Middle frontal gyrus (tissue), 1 donor: ENCODE measurements around the gene USHBP1.

Experiments
- DNase-seq: peaks from one replicate; pipeline ENCODE4 v3.0.0-alpha.2; 2015; ENCODE audit warnings: low spot score; ENCODE audit errors: extremely low spot score

Gene USHBP1, protein sequence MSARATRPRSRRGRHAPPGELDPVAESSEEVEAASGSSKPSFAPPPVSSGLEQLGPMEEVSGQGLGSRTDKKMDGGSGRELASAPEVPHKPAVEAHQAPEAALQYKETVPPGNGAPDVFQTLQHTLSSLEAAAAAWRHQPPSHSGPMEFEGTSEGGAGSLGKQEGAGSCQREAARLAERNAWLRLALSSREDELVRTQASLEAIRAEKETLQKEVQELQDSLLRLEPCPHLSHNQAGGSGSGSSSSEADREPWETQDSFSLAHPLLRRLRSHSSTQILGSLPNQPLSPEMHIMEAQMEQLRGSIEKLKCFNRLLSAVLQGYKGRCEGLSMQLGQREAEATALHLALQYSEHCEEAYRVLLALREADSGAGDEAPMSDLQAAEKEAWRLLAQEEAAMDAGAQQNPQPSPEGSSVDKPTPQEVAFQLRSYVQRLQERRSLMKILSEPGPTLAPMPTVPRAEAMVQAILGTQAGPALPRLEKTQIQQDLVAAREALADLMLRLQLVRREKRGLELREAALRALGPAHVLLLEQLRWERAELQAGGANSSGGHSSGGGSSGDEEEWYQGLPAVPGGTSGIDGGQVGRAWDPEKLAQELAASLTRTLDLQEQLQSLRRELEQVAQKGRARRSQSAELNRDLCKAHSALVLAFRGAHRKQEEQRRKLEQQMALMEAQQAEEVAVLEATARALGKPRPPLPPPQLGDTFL

DNA sequence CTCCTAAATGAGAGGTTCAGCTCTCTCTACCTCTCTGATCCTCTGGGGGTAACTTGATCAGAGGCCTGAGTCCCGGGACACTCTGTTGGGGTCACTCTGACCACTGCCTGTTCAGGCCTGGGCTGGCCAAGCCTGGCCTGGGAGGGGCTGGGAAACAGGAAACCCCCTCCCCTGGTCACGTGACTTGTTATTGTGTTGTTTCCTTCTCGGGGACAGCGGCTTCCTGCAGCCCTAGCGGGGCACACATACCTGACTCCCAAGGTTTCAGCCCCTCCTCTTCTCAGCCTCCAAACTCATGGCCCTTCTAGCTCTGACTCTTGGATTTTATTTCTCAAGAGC, at the start of gene USHBP1:
Gene USHBP1 (minus strand): TSS at position 105 of the 339 bp plus-strand sequence. CDS start 446 bp downstream, outside the sequence.
- no peak for DNase-seq

DNA sequence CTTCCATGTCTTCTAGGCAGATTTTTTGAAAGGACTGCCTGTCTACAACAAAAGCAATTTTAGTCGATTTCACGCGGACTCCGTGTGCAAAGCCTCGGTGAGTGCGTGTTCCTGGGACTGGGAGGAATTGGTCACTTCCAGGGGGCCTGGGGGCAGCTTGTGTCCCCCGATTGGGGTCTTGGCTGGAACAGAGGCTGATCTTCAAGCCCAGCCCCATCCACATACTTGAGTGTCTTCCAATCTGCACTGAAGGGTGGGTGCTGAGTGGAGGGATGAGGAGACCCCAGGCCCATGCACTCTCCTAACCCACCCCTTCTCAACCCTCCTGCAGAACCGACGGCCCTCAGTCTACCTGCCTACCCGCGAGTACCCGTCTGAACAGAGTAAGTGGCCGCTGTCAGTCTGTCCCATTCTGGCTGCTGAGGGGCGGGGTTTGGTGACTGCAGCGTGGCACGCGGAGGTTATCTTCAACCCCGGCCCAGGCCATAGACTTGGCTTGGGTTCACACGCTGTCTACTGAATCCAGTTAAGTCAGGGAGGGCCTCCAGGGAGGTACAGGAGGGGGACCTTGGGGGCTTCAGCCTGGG, 49.6 kb upstream of the USHBP1 start:
- no peak for DNase-seq

DNA sequence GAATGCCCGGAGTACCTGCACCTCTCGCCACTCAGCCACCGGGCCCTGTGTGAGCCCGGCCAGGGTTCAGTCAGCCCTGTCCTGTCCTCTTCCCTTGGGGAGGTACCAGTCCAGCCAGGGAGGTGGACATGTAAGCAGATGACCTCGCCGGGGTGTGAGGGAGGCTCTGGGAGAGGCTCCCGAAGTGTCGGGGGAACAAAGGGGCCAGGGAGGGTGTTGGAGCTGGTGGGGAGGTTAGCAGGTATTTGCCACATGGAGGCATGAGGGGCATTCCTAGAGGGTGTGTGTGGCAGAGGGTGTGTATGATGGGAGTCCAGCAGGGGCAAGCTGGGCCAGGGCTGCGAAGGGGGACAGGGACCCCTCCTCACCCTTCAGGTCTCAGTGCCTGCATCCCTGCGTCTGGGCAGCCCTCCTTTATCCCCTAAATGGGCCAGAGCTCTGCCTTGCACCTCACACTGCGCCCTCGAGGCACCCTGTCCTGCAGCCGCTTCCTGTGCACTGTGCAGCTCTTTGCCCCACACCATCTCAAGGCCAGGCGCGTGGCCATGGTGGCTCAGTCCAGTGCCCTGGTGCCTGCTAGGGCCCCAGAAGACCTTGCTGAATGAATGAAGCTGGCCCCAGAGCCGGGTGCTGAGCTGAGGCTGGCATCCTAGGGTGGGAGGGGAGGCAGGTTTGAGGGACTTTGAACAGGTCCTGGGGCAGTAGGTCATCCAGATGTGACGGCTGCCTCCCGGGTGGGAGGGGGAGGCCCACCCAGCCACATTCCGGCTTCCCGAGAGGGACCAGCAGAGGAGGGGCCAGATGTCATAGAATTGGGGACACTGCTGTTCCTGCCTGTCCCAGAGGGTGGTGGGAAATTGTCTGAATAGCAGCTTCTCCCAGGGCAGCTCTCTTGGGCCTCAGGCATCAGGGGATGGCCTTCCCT, 47.9 kb upstream of the USHBP1 start:
- no peak for DNase-seq

DNA sequence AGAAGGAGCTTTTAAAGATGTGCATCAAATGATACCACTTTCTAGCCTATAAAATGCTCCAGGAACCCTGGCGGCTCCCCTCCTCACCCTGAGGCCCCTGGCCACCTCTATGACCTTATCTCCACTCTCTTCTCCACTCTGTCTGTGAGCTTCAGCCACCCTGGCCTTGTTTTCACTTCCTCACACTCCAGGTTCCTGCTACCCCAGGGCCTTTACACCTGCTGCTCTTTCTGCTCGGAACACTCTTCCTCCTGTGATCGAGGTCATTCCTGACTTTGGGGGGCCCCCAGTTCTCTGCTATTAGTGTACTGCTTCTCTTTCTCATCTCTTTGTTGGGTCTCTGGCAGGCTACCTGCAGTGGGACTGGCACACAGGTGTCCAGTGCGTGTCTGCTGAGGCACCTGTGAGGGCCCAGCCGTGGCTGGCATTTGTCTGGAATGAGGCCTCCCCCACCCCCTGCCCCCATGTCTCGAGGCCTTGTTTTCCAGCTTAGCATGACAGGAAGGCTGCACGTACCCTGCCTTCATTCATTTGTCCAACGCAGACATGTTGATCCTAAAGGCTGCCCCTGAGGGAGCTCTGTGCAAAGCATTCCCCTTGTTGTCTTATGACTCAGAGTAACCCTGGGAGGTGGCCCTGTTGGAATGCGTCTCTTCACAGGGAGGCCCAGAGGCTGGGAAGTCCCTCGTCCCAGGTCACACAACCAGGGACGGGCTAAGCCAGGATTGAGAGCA, 47.1 kb upstream of the USHBP1 start:
- no peak for DNase-seq

DNA sequence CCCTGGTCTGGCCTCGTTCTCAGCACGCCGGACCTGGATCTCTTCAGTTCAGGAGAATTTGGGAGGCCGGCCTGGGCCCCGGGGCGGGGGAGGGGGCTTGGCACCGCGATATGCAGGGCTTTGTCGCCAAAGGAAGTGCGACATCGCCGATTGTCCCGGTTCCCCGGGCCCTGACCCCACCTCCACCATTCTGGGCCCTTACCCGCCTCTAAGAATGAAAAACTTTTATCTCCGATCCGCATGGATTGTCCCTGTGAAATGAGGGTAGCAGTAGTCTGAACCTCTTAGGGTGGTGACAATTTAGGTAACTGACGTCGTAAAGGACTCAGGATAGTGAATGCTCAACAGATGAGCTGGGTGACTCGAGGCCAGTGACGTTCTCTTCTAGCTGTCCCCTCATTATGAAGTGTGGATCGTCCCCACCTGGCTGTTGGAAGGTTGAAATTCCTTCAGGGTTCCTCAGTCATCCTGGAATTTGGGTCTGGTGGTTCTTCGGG, 45.5 kb upstream of the USHBP1 start:
- DNase-seq = no peak

DNA sequence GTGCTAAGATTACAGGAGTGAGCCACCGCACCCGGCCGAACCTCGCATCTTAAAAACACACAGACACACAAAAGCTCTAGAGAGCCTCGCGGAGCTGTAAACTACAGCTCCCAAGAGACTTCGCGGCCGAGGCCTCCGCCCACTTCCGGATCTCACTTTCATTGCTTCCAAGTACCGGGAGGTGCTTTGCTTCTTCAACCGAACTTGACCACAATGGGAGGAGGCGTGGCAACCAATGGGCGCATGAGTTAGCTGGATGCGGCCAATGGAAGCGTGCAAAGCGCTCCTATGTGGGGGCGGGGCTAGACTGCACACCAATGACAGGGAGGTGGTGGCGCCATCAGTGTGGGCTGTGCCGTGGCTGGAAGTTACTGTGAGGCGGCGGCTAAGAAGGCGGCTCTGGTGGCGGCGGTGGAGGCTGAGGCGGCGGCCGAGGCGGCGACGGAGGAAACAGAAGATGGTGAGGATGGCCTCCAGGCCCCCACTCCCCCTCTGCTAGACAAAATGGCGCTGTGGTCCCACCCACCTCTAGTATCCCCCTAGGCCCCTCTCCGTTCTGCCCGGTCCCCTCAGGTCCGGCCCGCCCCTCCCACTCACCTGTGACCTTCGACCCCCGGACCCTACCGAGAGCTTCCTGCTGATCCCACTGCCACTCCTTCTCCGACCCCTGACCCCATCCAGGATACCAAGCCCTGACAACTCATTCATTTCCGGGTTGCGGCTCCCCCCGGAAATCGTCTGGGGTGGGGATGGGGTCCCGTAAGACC, 44.8 kb upstream of the USHBP1 start, which contains the start of gene DDA1:
Gene DDA1 (plus strand): TSS at position 366 of the 767 bp plus-strand sequence. CDS start 92 bp downstream, at position 458.
- DNase-seq = peak; percentile 98

DNA sequence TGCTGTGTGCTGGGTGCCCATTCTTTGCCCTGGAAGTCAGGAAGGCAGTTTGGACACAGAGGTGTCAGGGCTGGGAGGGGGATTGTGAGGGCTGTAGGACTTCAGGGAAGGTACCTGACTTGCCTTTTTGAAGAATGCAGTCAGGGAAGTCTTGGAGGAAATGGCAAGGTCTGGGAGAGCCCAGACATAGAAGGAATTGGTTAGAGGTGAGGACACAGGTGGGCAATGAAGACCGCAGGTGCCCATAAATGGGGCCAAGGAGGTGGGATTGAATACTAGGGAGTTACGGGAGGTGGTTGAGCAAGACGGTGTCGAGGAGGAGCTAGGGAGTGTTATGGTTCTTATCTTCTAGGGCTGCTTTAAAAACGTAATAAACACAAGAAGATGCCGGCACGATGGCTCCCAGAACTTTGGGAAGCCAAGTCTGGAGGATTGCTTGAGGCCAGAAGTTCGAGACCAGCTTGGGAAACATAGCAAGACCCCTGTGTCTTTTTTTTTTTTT, 43.4 kb upstream of the USHBP1 start:
- no peak for DNase-seq

DNA sequence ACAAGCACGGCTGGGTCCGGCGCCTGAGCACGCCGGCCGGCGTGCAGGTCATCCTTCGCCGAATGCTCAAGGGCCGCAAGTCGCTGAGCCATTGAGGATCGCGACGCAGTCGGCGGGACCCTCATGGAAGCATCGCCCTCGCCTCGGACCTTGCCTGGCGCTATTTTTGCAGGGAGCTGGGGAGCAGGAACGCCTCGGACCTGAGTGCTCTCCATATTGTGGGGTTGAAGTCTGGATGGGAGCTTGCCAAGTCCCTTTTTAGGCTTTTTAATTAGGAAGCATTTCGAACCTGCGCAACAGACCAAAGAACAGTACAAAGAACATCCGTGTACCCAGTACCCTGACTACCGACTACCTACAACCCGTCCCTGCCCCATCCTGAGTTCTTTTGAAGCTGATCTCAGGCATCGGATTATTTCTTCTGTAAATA, 41.8 kb upstream of the USHBP1 start:
- DNase-seq = no peak

DNA sequence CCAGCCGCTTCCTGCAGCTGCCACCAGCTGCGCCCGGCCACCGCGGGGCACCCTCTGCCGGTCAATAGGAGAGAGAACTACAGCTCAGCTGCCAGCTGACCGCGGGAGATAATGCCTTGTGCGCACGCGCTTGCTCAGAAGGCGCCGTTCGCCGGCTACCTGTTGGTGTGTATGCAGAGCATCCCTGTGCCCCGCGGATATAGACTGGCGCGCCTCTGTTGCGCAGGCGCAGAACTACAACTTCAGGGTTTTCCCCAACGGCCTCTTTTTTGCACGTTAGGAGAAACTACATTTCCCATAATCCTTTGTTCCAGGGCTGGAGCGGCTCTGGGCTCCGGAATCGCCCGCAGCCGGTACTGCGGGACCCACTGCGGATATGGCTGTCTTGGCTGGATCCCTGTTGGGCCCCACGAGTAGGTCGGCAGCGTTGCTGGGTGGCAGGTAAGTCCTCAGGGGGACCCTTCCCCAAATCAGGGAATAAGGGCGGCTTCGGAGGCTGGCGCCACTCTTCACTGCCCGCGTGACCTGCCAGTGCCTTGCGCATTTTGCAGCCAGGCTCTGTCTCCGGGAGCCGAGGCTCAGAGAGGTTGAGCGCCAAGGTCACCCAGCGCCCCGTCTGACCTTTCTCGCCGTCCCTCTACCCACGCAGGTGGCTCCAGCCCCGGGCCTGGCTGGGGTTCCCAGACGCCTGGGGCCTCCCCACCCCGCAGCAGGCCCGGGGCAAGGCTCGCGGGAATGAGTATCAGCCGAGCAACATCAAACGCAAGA, 41.2 kb upstream of the USHBP1 start, which contains the start of gene MRPL34:
Gene MRPL34 (plus strand): TSS at position 356 of the 768 bp plus-strand sequence. CDS start 21 bp downstream, at position 377.
- peak; percentile 94 for DNase-seq

DNA sequence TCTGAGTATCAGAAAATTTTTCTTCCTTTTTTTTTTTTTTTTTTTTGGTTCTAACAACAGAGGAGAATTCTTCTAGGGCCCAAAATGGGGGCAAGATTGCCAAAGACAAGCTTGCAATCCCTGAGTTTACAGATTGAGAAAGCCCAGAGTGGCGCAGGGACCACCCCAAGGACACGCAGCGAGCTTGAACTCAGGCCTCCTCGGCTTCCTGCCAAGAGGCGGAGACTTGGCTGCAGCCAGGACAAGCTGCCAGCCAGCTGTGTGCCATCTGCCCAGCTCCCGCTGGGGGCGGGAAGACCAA, 40.6 kb upstream of the USHBP1 start:
- DNase-seq = no peak

DNA sequence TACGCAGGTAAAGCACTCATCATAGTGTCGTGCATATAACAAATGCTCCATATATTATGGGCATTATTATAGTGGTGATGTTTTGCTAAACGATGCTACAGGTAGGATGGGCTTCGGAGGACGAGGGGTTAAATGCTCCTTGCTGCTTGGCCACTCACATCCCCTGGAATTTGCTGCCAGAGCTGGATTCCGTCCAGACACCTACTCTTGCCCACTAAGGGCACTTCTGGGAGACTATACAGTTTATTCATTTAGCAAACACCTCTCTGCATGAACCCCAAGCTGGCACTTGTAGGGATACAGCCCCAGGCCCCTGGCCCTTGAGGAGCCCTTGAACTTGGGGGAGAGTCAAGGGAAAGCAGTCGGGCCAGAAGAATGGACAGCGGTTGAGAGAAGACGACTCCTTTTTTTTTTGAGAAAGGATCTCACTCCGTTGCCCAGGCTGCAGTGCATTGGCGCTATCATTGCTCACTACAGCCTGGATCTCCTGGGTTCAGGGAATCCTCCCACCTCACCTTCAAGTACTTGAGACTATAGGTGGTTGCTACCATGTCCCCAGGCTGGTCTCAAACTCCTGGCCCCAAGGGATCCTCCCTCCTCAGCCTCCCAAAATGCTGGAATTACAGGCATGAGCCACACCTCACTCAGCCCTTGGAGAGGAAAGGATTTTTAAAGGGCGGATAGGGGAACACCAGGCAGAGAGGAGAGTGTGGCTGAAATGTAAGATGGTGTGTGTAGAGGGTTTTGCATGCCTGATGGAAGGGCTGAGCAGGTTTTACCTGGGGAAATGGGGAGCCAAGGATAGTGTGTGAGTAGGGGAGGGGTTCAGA, 40.1 kb upstream of the USHBP1 start:
- no peak for DNase-seq

DNA sequence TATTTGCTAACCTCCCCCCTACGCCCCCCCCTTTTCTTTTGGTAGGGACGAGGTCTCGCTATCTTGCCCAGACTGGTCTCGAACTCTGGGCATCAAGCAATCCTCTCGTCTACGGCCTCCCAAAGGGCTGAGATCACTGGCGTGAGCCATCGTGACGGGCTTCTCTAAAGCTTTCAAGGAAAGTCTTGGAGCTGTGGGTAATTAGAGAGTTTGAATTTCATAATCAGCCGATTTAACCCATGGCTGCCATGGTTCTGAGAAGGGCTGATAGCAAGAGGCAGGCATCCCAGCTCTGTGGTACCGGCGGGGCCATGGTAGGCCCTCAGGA, 39.4 kb upstream of the USHBP1 start:
- no peak for DNase-seq

DNA sequence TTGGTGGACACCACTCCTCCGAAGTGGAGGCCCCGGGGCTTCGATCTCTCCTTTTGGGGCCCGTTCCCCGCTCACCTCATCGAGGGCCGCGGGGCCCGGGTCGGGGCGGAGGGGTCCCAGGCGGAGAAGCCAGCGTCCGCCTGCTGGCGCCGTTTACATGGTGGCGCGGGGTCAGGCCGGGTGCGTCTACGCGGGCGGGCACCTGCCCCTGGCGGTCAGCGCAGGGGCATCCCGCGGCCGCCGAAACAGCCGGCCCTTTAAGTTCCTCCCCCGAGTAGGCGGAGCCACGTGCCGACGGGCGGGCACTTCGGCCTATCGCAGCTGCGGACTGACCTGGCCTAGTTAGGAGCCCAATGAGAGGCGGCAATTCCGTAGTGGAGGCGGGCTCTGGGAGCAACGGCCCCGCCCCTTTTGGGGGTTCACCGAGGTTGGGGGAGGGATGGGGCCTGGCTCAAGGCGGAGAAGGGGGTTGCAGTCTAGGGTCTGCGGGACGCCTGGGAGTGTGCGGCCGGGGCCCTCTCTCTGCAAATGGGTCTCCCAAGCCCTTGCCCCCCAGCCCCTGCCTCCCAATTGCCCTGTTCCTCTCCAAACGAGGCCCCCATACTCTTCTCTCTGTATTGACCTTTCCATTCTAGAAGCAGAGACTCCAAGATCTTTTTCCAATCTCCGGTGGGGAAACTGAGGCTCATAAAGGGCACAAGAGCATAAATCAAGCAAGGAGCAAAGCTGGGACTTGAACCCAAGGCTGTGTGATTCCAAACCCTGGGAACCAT, 38.8 kb upstream of the USHBP1 start, which contains the start of gene ABHD8:
Gene ABHD8 (minus strand): TSS at position 259 of the 773 bp plus-strand sequence. CDS start 1,809 bp downstream, outside the sequence.
- peak; percentile 93 for DNase-seq

DNA sequence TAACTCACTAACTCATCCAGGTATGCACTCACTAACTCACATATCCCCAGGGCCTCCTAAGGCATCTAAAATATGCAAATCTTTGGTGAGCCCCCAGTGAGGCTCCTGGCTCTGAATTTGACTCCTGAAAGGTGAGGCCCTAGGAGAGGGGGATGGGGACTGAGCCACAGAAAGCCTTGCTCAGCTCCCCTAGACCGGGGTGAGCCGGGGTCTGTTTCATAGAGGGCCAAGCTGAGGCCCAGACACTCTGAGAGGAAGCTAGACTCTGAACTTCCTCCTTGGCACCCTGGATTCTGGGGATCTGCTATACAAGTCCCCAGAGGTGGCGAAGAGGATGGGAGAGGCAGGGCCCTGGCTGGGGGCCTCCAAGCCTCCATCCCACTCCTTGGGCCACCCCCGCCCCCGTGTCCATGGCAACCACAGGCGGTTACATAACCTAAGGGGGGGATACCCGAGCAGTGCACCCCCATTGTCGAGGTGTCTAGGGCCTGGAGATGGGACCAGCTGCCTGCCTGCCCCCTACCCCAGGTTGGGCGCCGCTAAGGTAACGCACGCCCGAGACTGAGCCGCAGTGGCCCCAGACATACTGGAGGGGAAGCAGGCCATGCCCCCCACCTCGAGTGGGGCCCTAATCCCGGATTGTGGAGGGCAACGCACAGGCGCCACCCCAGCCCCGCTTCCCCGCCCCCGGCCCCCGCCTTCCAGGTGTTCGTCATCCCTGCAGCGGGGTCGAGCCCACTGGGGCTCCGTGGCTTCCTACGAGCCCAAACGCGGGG, 38.0 kb upstream of the USHBP1 start:
- DNase-seq = no peak

DNA sequence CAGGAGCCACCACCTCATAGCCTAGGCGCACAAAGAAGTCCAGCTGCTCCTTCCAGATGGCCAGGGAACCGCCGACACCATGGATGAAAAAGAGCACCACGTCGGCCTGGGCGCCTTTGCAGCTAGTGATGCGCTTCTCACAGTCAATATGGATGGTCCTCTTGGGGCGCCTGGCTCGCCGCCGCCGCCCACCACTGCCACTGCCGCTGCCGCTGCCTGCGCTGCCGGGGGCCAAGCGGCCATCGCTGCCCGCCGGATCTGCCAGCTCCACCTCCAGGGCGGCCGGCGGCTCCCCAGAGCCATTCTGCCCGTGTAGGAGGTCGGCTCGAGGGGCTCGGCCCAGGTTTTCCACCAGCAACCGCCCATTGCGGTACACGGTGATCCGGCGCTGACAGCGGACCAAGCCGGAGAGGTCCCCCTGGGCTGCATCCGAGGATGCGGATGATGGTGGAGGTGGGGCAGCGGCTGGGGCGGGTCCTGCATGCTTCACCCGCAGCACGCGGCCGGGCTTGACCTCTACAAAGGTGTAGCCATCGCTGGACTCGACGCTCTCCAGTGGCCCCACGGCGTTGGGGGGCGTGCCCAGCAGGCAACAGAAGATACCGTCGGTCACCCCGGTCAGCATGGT, 36.6 kb upstream of the USHBP1 start:
- DNase-seq = no peak

DNA sequence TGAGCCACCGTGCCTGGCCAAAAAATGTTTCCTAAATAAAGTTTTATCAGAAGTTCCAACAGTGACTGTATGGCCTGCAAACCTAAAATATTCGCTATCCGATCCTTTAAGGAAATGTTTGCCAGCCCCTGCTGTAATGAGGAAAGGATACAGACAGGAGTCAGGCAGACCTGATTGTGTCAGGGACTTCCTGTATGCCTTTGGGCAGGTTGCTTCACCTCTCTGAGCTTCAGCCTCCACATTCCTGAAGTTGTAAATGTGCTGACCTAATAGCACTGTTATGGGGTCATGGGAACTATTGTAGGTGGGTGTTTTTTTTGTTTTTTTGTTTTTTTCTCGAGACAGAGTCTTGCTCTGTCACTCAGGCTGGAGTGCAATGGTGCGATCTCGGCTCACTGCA, 32.4 kb upstream of the USHBP1 start:
- no peak for DNase-seq
